Osteocyte (in vitro differentiated cells): ENCODE results near the gene COL23A1. TPM values are rescaled to one million over a fixed set of nuclear protein-coding genes. Genes with fewer than 3 reads are reported as not detected.

Experiments used
- DNase-seq: peaks from one replicate; pipeline ENCODE4 v3.0.0; 2021; ENCODE audit warnings: mixed read lengths; ENCODE audit not compliant: unreplicated experiment; ENCODE audit errors: extremely low spot score
- H3K27ac Mint-ChIP-seq: one replicate; pipeline ENCODE4 v1.8.0; 2021; ENCODE audit warnings: mild to moderate bottlenecking, mixed read lengths; ENCODE audit not compliant: unreplicated experiment
- H3K27me3 Mint-ChIP-seq: one replicate; pipeline ENCODE4 v1.8.0; 2021; ENCODE audit warnings: mixed read lengths; ENCODE audit not compliant: unreplicated experiment
- H3K36me3 Mint-ChIP-seq: one replicate; pipeline ENCODE4 v1.8.0; 2021; ENCODE audit warnings: mixed read lengths; ENCODE audit not compliant: unreplicated experiment
- H3K4me1 Mint-ChIP-seq: one replicate; pipeline ENCODE4 v1.8.0; 2021; ENCODE audit warnings: mixed read lengths; ENCODE audit not compliant: unreplicated experiment
- H3K4me3 Mint-ChIP-seq: one replicate; pipeline ENCODE4 v1.8.0; 2021; ENCODE audit warnings: mild to moderate bottlenecking, moderate library complexity, mixed read lengths; ENCODE audit not compliant: unreplicated experiment
- H3K9me3 Mint-ChIP-seq: one replicate; pipeline ENCODE4 v1.8.0; 2021; ENCODE audit warnings: mixed read lengths; ENCODE audit not compliant: unreplicated experiment
- CTCF ChIP-seq: fragments of 200-600 bp; sonication (generic); IDR thresholded peaks from 2 replicates; pipeline ENCODE4 v1.5.0; 2021; ENCODE audit warnings: antibody characterized with exemption, mild to moderate bottlenecking, moderate library complexity
- total RNA-seq: library from RNA; stranded (reverse); gene quantifications from 2 replicates; pipeline ENCODE4 v1.2.1, GENCODE V29; 2021

The COL23A1 gene
- total RNA-seq, 1 donor from 2014 or later, result not detected

- H3K4me3 Mint-ChIP-seq, result no peak overlapping the region
- no peak for TF ChIP-seq CTCF
- H3K27ac Mint-ChIP-seq, result no peak overlapping the region
- peaks cover 17% of the 10 kb centered on the region for H3K9me3 Mint-ChIP-seq
- H3K36me3 Mint-ChIP-seq, result no peaks in the 10 kb centered on the region
- no peak for DNase-seq
- H3K4me1 Mint-ChIP-seq, result peaks cover 5% of the 10 kb centered on the region
- H3K27me3 Mint-ChIP-seq, result peaks cover 11% of the 10 kb centered on the region
Observed at GRCh38 chr5:178279026-178279722, 311.0 kb downstream of the COL23A1 start.

- Mint-ChIP-seq H3K9me3 (peaks cover 11% of the 10 kb centered on the region), H3K4me3 (no peak overlapping the region), H3K27ac (no peak overlapping the region), H3K27me3 (peaks cover 11% of the 10 kb centered on the region), H3K4me1 (peaks cover 5% of the 10 kb centered on the region), H3K36me3 (no peaks in the 10 kb centered on the region)
- no peak for TF ChIP-seq CTCF
- no peak for DNase-seq
Observed at GRCh38 chr5:178278358-178279023, 311.7 kb downstream of the COL23A1 start.

GRCh38 chr5:178277866-178278265 is 312.3 kb downstream of the COL23A1 start:
- Mint-ChIP-seq H3K27me3 (peaks cover 11% of the 10 kb centered on the region), H3K36me3 (no peaks in the 10 kb centered on the region), H3K4me3 (no peak overlapping the region), H3K27ac (no peak overlapping the region), H3K4me1 (peaks cover 5% of the 10 kb centered on the region), H3K9me3 (peaks cover 7% of the 10 kb centered on the region)
- no peak for TF ChIP-seq CTCF
- no peak for DNase-seq

- H3K36me3 Mint-ChIP-seq, result no peaks in the 10 kb centered on the region
- peaks cover 7% of the 10 kb centered on the region for H3K9me3 Mint-ChIP-seq
- TF ChIP-seq CTCF, result no peak
- H3K4me1 Mint-ChIP-seq, result peaks cover 5% of the 10 kb centered on the region
- H3K27me3 Mint-ChIP-seq, result peaks cover 11% of the 10 kb centered on the region
- no peak for DNase-seq
- H3K27ac Mint-ChIP-seq, result no peak overlapping the region
- H3K4me3 Mint-ChIP-seq, result no peak overlapping the region
Observed at GRCh38 chr5:178277346-178277745, 312.8 kb downstream of the COL23A1 start.

- Mint-ChIP-seq H3K9me3 (peaks cover 7% of the 10 kb centered on the region), H3K27me3 (peaks cover 11% of the 10 kb centered on the region), H3K4me3 (no peak overlapping the region), H3K36me3 (no peaks in the 10 kb centered on the region), H3K27ac (no peak overlapping the region), H3K4me1 (peaks cover 4% of the 10 kb centered on the region)
- no peak for DNase-seq
- TF ChIP-seq CTCF, result no peak
Observed at GRCh38 chr5:178274781-178275537, 315.2 kb downstream of the COL23A1 start.
